GM19455 (cell line): Measurements from ENCODE around the gene CCDC85B.

ENCODE experiments used
- ATAC-seq: cut with Tn5 transposase; IDR thresholded peaks from one replicate; pipeline ENCODE4 v1.9.1; 2021; ENCODE audit not compliant: unreplicated experiment

The CCDC85B gene

GRCh38 chr11:65928667-65929066 is 38.2 kb downstream of the CCDC85B start:
- no peak for ATAC-seq

GRCh38 chr11:65931773-65932557 is 41.5 kb downstream of the CCDC85B start:
- ATAC-seq = no peak

- no peak for ATAC-seq
These were observed 42.1 kb downstream of the CCDC85B start for GRCh38 chr11:65932558-65932919.

GRCh38 chr11:65934014-65934413 is 43.5 kb downstream of the CCDC85B start:
- no peak for ATAC-seq

- ATAC-seq = no peak
These were observed 47.3 kb downstream of the CCDC85B start for GRCh38 chr11:65937766-65938165.
